Heart left ventricle (tissue), 16 donors: ENCODE measurements around the gene CHORDC1. TPM values are rescaled to one million over a fixed set of nuclear protein-coding genes. Genes with fewer than 3 reads are reported as not detected.

Experiments
- ATAC-seq, 4 donors: fragments of 200-7000 bp; cut with Tn5 transposase; one replicate each; pipeline ENCODE4 v1.9.1; 2020 to 2022; ENCODE audit warnings: moderate library complexity in 4 of 4, mild to moderate bottlenecking in 3 of 4, moderate number of reproducible peaks in 1 of 4
- DNase-seq, 5 donors: peaks; one replicate each; pipeline ENCODE4 v3.0.0-alpha.2; 2020
- H3K27ac ChIP-seq, 12 donors: fragments of 200-600 bp; sonication (generic) in 4 of 12; one replicate each; pipeline versions ENCODE4 v1.5.0 to v1.8.0; 2016 to 2022; ENCODE audit warnings: mild to moderate bottlenecking in 2 of 12
- H3K27me3 ChIP-seq, 9 donors: fragments of 200-600 bp; sonication (generic) in 2 of 9; one replicate each; pipeline versions ENCODE4 v1.5.1 to v1.8.0; 2016 to 2022; ENCODE audit warnings: mild to moderate bottlenecking in 3 of 9
- H3K36me3 ChIP-seq, 9 donors: fragments of 200-600 bp; sonication (generic) in 2 of 9; one replicate each; pipeline versions ENCODE4 v1.5.0 to v1.8.0; 2018 to 2022; ENCODE audit warnings: mild to moderate bottlenecking in 2 of 9
- H3K4me1 ChIP-seq, 12 donors: fragments of 200-600 bp; sonication (generic) in 4 of 12; one replicate each; pipeline versions ENCODE4 v1.5.0 to v1.8.0; 2016 to 2022; ENCODE audit warnings: mild to moderate bottlenecking in 3 of 12
- H3K4me3 ChIP-seq, 12 donors: fragments of 200-600 bp; sonication (generic) in 4 of 12; one replicate each; pipeline versions ENCODE4 v1.5.0 to v1.8.0; 2017 to 2022; ENCODE audit warnings: mild to moderate bottlenecking in 9 of 12, moderate library complexity in 4 of 12
- H3K9me3 ChIP-seq, 12 donors: fragments of 200-600 bp; sonication (generic) in 4 of 12; one replicate each; pipeline versions ENCODE4 v1.5.0 to v1.8.0; 2016 to 2022; ENCODE audit warnings: mild to moderate bottlenecking in 1 of 12
- CTCF ChIP-seq, 12 donors: fragments of 200-600 bp; sonication (generic) in 4 of 12; IDR thresholded peaks; one replicate each; pipeline versions ENCODE4 v1.5.0 to v1.8.0; 2018 to 2022; ENCODE audit warnings: antibody characterized with exemption in 12 of 12, mild to moderate bottlenecking in 5 of 12
- POLR2A ChIP-seq, 2 donors: fragments of 450-650 bp; IDR thresholded peaks; one replicate each; pipeline ENCODE4 v1.6.1; 2017; ENCODE audit warnings: antibody characterized with exemption in 2 of 2, mild to moderate bottlenecking in 2 of 2, moderate library complexity in 2 of 2
- whole genome bisulfite sequencing, 4 donors: extraction: QIAGEN DNeasy Blood & Tissue Kit in 2 of 4; methylation state at CpG; one replicate each; pipeline versions ENCODE4 v1.1.5 to v1.1.7; 2013 to 2018; 5-methylcytosine and 5-hydroxymethylcytosine counted together
- intact Hi-C, 10 donors: fragments of 100-400 bp; cut with DNase I; formaldehyde crosslinking; loops; one replicate each; pipeline versions ENCODE4 v1.11.1 to v1.14.2; 2022
- long read RNA-seq, 3 donors: library from polyadenylated mRNA; unstranded; transcript quantifications; one replicate each; pipeline ENCODE4 v2.0.0, GENCODE V29; 2020 to 2021
- polyA plus RNA-seq, 2 donors: library from polyadenylated mRNA; stranded (reverse); fragments of 200-250 nt; gene quantifications; one replicate each; pipeline ENCODE4 v1.2.3, GENCODE V29; 2013
- total RNA-seq, 9 donors: library from RNA; depleted of rRNA in 2 of 9; stranded (reverse); fragments of >200 nt in 2 of 9; fragmentation: NEBNext Ultra II Directional in 3 of 9; extraction: Animal tissue kit (Norgen Biotek cat#: 25700) in 3 of 9; gene quantifications; one replicate each; pipeline versions ENCODE4 v1.1.0 to v1.2.4, GENCODE V29; 2016 to 2023
- donor health status: ischemic (EF 13 %, LVEDD 7.1; RV severe dilation, severe dysfunction).
- donor health status: healthy with polysubstance abuse.
- donor health status: DM: no; HTN: yes; CAD: no.
- donor health status: DM: no; HTN: no; CAD: no.
- donor health status: ischemic (EF 25% LVEDD 6.9; RV normal size, moderate dysfunction).
- donor health status: ischemic (EF 25% LVEDD 5.7; RV mildly dilated, moderate dysfunction).
- donor health status: healthy.
- donor health status: DM: yes; HTN: yes; CAD: no.
- donor health status: ischemic (EF 35%, LVEDD 5.7; RV mildly dilated, moderate dysfunction).
- donor health status: nonischemic (EF 11% LVEDD 7.7; RV severe dilation, severe dysfunction).
- donor health status: DM: yes; HTN: yes; CAD: no.
- donor health status: PGD.
- donor health status: ischemic (EF 29% LVEDD 5.4; RV normal size, mild dysfunction).
- donor health status: nonischemic (EF 23%, LVEDD 6.1; RV moderate dilation, normal function).

CHORDC1 gene
- total RNA-seq (10 to 100 TPM; 21.7 to 49.4 (median 28.5) TPM), polyA plus RNA-seq (10 to 100 TPM; 22.2 to 55.4 TPM)
- long read RNA-seq, donor 1, full-length matches to known transcripts: 19 of 21 reads
- long read RNA-seq, donor 1, partial matches to known transcripts: 2 of 21 reads
- long read RNA-seq, donor 1, other reads (novel, unspliced or antisense): 0 of 21 reads
- long read RNA-seq, donor 2, transcript CHORDC1-201 (11 exons, 2,654 nt): major isoform, 47 of 58 reads
- long read RNA-seq, donor 2, partial matches to known transcripts: 4 of 58 reads
- long read RNA-seq, donor 2, other reads (novel, unspliced or antisense): 5 of 58 reads
- long read RNA-seq, donor 3, transcript CHORDC1-201 (11 exons, 2,654 nt): major isoform, 24 of 28 reads
- long read RNA-seq, donor 3, partial matches to known transcripts: 2 of 28 reads
- long read RNA-seq, donor 3, other reads (novel, unspliced or antisense): 2 of 28 reads

DNA sequence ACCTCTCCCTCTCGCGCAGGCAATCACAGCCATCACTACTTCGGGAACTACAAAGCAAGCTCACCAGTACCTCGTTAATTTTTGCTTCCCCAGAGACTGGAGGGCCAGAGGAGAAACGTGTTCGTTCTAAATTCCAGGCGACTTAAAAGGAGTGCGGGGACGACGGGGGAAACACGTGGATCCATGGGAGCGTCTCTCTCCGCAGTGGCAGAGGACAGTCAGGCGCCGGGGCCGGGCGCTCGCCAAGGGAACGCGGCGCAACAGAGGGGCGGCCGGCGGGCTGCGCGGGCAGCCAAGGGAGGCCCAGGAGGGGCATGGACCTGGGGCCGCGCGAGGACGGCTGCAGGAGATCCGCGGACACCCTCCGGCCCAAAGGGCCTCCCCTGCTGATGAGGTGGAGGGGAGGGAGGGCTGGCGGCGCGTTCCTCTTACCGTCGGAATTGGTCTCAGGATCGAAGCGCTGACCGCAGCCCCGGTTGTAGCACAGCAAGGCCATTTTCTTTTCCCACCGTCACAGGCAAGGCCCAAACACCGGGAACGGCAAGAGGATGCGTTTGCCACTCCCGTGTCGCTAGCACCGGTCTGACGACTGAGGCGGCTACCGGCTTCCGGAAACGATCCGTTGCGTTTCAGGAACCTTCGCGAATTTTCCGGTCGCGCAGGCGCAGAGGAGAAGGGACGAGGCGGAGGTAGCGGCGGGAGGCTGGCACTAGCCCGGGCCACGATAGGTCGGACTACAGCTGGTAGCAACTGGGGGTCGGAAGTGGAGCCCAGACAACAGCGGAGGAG lies at the start of gene CHORDC1:
Gene CHORDC1 (minus strand): TSS at position 591 of the 789 bp plus-strand sequence. CDS start 95 bp downstream, at position 496.
- Histone ChIP-seq H3K27me3 (no peaks in the 10 kb centered on the region), H3K4me3 (peak within 1 kb of the TSS; percentile 38 to 96 (median 82)), H3K9me3 (no peaks in the 10 kb centered on the region), H3K4me1 (peaks cover 3 to 57% (median 21%) of the 10 kb centered on the region in 12 donors), H3K27ac (peak within 1 kb of the TSS; percentile 70 to 95 (median 92)), H3K36me3 (no peaks in the 10 kb centered on the region)
- DNase-seq (peak; percentile 89 to 96 (median 94)), ATAC-seq (peak; percentile 93 to 98 (median 97))
- 0 to 1% (median 0%) methylated on average over 46 to 71 of the region's 71 CpGs for WGBS, 4 donors
- intact Hi-C loops: loop anchor here in 1 of 10 donors (2.0 kb wide), 1 partner anchor 18 kb away; no protein-coding TSS in a partner anchor
- TF ChIP-seq POLR2A (IDR thresholded peaks at IDR 0.05) (peak; percentile 39 to 96), CTCF (IDR thresholded peaks at IDR 0.05) (no peak)

DNA sequence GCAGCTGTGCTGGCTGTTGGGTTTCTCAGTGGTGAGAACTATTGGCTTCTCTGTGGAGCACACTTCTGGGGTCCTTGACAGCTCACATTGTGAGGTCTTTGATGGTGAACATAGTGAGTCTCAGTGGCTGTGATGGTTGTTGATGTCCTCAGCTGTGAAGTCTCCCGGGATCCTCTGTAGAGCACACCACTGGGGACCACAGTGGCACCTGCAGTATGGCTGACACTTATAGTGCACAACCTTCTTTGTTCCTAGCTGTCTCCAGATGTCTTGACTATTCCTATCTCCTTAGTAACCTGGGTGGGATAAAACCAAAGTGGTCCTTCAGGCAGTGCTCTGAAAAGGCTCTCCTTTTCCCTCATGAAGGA lies 34.3 kb upstream of the CHORDC1 start:
- intact Hi-C loops: no loop called here
- Histone ChIP-seq H3K36me3 (no peaks in the 10 kb centered on the region), H3K4me1 (no peaks in the 10 kb centered on the region), H3K27me3 (no peaks in the 10 kb centered on the region), H3K27ac (no peak overlapping the region), H3K4me3 (no peak overlapping the region), H3K9me3 (peaks cover 0 to 4% (median 0%) of the 10 kb centered on the region in 12 donors)
- no peak for TF ChIP-seq CTCF (IDR thresholded peaks at IDR 0.05)
- no peak for TF ChIP-seq POLR2A (IDR thresholded peaks at IDR 0.05)
- no peak for ATAC-seq
- 75 to 98% (median 92%) methylated on average over 1 of the region's 1 CpG for WGBS, 4 donors
- no peak for DNase-seq

DNA sequence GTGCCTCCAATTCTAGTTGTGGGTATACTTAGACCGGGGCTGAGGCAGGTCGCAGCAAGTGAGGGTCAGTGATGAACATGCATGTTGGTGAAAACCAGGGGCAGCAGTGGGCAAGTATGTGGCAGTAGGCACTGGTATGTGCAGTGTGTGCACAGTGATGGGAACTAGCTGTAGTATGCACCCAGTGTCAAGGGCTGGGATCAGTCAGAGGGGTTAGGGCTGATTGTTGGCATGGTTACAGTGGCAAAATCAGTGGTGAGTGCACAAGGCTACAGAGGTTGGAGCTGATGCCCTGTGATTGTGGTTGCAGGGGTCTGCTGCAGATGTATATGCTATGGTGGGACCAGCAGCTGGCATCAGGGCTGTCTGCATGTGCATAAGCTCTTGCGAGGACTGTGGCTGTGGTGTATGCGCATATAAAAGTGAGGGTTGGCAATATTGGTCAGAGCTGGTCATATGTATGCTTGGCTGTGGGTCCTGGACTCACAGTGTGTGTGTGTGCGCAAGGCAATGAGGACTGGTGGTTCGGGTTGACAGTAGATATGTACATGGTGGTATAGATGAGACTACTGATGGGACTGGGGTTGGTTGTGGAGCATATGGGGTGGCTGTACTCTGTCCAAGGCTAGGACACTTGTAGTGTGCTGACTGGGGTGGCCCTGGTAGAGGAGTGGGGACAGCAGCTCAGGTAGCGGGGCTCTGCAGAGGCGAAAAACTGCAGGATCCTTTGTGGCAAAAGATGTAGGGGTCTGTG lies 33.7 kb upstream of the CHORDC1 start:
- no peaks in the 10 kb centered on the region for H3K36me3 ChIP-seq
- peaks cover 0 to 4% (median 0%) of the 10 kb centered on the region in 12 donors for H3K9me3 ChIP-seq
- 85 to 93% (median 89%) methylated on average over 8 of the region's 8 CpGs for WGBS, 4 donors
- ATAC-seq (no peak), DNase-seq (no peak)
- H3K4me1 ChIP-seq: no peaks in the 10 kb centered on the region
- H3K4me3 ChIP-seq: no peak overlapping the region
- H3K27ac ChIP-seq: no peak overlapping the region
- intact Hi-C loops: no loop called here
- no peak for TF ChIP-seq POLR2A (IDR thresholded peaks at IDR 0.05)
- no peak for TF ChIP-seq CTCF (IDR thresholded peaks at IDR 0.05)
- H3K27me3 ChIP-seq: no peaks in the 10 kb centered on the region
